KOPT-K1 (cell line): ENCODE data around the gene TMED5.
"Not testable (repeated sequence)": the region's sequence is repeated elsewhere in the genome, so short reads cannot be mapped to it uniquely, and the experiment has no call there.

Experiments
- H3K27ac ChIP-seq: fragments of 200-600 bp; sonication (generic); 2 replicates; pipeline ENCODE4 v1.5.1; 2016; ENCODE audit warnings: antibody characterized with exemption, mild to moderate bottlenecking, low read depth, low read length; ENCODE audit not compliant: poor library complexity, severe bottlenecking
- H3K36me3 ChIP-seq: fragments of 200-600 bp; sonication (generic); 2 replicates; pipeline ENCODE4 v1.5.1; 2017; ENCODE audit warnings: antibody characterized with exemption, mild to moderate bottlenecking, low read length, moderate library complexity; ENCODE audit not compliant: insufficient read depth
- H3K9me3 ChIP-seq: fragments of 200-600 bp; sonication (generic); 2 replicates; pipeline ENCODE4 v1.5.1; 2017; ENCODE audit warnings: antibody characterized with exemption, low read length, mild to moderate bottlenecking; ENCODE audit not compliant: insufficient read depth, poor library complexity, severe bottlenecking

Gene TMED5

DNA sequence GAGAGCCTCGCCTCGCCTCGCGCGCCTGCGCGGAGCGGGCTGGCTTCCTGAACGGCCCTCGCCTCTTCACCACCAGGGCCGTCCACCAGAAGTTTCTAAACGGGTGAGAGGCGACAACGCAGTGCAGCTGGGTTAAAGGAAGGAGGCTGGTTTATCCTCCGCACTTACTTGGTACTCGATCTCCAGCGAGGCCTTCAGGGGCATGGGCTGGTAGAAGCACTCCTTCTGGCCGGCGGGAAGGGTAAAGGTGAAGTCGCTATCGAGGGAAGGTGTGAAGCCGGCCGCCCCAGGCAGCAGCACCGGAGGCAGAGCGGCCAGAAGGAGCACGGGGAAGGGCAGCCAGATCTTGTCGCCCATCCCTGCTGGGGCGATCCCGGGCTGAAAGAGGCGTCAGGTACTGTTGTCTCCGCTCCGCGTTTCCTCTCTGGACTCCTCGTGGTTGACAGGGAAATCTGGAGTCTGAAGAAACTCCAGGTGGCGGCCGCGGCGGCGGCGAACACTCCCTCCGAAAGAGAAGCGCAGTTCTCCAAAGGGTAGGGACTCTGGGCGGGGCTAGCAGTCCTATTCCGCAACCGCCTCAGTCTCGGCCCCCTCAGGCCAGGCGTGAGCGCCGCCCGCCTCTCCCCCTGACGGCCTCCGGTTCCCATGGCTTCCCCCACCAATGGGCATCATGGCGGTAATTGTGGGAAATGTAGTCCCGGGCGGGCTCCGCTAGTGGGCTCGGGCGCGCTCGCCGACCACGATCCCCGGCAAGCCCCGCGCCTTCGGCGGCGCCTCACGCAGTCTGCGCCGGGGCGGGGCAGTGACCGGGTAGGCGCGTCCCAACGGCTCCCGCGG is at the start of gene TMED5:
Gene TMED5 (minus strand): TSS at position 528 of the 837 bp plus-strand sequence. CDS start 171 bp downstream, at position 357.
- Histone ChIP-seq H3K9me3 (no peaks in the 10 kb centered on the region), H3K36me3 (peaks cover 30% of the 10 kb centered on the region), H3K27ac (peak within 1 kb of the TSS; percentile 92)

DNA sequence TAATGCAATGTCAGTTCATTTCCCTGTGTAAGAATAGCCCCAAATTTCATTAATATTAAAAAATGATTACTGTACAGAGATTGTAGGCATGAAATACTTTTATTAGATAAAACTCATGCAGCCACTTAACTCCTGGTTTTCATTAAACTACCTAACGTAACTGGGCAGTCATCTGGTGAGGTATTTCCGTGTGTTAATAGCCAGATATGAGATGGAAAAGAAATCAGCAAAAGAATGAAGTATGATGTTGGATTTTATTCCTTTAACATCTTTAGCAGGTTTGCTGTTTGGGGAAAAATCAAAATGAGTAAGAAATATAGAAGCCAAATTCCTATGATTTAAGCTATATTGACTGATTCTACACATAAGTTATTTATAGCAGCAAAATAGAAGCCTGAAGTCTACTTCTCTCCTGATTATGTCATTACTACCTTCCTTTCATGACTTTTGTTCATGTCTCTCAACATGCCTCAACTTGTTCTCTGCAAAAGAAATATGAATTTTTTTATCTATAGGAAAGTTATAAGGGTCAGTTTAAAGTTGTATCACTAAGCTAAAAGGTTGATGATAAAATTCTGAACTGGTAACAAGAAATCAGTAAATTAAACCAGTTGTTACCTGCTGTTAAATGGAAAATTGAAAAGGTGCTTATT is 42.9 kb upstream of the TMED5 start:
- Histone ChIP-seq H3K36me3 (peaks cover 74% of the 10 kb centered on the region), H3K9me3 (no peaks in the 10 kb centered on the region)

DNA sequence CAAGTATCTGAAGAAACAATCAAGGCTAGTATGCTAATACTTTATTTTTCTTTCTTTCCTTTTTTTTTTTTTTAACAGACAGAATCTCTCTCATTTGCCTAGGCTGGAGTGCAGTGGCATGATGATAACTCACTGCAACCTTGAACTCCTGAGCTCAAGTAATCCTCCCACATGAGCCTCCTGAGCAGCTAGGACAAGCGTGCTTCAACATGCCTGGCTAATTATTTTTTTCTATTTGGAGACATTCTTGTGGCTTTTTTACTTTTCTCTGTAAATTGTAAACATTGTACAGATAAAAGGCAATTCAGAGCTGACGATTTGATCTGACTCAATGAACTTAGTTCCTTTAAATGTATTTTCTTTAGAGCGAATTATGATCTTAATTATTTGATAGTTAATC is 41.7 kb upstream of the TMED5 start:
- Histone ChIP-seq H3K9me3 (no peaks in the 10 kb centered on the region), H3K36me3 (peaks cover 72% of the 10 kb centered on the region), H3K27ac (peak overlapping the region; percentile 92)

More for the DNA sequence above, 42.9 kb upstream of the TMED5 start:
- no peak overlapping the region for H3K27ac ChIP-seq

GRCh38 chr1:93220716-93221115 is 40.5 kb upstream of the TMED5 start:
- peaks cover 71% of the 10 kb centered on the region for H3K36me3 ChIP-seq
- H3K9me3 ChIP-seq = not testable (repeated sequence)
- H3K27ac ChIP-seq = peak overlapping the region; percentile 92

DNA sequence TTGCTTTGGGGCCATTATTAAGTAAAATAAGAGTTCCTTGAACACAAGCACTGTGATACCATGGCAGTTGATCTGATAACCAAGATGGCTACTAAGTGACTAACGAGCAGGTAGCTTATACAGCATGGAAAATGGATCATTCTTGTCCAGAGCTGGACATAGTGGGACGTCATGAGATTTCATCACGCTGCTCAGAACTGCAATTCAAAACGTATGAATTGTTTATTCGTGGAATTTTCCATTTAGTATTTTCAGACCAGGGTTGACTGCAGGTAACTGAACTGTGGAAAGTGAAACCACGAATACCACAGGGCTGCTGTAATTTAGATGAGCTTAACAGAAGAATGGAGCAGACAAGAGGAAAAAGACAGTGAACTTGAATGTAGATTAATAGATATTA is 39.2 kb upstream of the TMED5 start:
- Histone ChIP-seq H3K27ac (peak overlapping the region; percentile 92), H3K36me3 (peaks cover 68% of the 10 kb centered on the region)

DNA sequence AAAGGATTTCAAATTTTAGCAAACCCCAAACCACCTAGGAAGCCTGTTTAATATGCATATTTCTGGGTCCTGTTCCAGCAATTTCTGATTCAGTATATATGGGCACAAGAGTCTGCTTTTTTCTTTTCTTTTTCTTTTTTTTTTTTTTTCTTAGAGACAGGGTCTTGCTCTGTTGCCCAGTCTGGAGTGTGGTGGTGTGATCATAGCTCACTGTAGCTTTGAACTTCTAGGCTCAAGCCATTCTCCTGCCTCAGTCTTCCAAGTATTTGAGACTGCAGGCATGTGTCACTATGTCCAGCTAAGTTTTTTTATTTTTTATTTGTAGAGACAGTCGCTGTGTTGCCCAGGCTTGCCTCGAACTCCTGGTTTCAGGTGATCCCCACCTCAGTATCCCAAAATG is 35.1 kb upstream of the TMED5 start:
- Histone ChIP-seq H3K9me3 (no peaks in the 10 kb centered on the region), H3K36me3 (peaks cover 67% of the 10 kb centered on the region), H3K27ac (no peak overlapping the region)

More for the DNA sequence above, 39.2 kb upstream of the TMED5 start:
- no peaks in the 10 kb centered on the region for H3K9me3 ChIP-seq

GRCh38 chr1:93207211-93207610 is 27.0 kb upstream of the TMED5 start:
- peaks cover 84% of the 10 kb centered on the region for H3K36me3 ChIP-seq
- no peaks in the 10 kb centered on the region for H3K9me3 ChIP-seq
- H3K27ac ChIP-seq = no peak overlapping the region

DNA sequence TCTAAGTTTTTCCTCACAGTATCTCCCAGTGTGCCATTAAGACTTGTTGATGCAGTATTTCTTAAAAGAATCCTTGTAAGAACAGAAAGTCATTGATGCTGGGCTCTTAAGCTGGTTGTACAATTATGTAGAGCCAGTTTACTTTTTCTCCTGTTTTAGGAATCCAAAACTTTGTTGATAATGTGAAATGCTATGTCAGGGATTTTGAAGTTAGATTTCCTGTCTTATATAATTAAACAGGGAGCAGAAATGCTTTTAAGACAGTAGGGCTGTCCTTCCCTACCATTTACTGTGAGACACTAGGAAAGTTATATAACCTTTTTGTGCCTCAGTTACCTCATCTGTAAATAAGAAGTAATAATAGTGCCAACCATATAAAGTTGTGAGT is 26.3 kb upstream of the TMED5 start:
- Histone ChIP-seq H3K27ac (no peak overlapping the region), H3K9me3 (no peaks in the 10 kb centered on the region), H3K36me3 (peaks cover 89% of the 10 kb centered on the region)

DNA sequence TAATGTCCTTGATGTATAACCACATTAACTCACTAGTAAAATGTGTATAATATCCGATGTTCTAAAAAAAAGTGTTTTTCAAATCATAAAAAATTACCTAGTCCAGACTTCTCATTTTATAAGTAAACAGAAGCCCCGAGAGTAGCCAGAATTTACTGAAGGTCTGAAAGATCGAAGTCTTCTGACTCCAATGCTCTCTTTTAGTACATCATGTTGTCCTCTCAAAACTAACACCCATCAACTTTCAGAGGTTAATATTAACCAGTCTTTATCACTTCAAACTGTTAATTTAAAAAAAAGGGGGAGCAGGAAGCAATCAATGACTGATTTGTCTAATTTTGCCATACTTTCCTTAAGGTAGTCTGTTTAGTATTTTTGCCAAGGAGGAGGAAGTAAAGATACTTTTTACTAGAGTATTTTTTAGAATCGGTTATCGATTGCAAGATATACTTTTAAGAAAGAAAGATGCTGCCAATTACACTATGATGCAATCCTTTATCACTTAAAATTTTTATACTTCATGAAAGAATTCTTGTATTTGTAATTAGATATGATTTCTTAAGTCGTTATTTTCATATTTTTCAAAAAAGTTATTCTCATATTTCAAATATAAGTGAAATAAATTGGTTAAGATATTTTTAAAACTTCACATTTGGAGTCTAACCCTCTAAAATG is 25.8 kb upstream of the TMED5 start:
- Histone ChIP-seq H3K36me3 (peaks cover 83% of the 10 kb centered on the region), H3K9me3 (no peaks in the 10 kb centered on the region), H3K27ac (no peak overlapping the region)

DNA sequence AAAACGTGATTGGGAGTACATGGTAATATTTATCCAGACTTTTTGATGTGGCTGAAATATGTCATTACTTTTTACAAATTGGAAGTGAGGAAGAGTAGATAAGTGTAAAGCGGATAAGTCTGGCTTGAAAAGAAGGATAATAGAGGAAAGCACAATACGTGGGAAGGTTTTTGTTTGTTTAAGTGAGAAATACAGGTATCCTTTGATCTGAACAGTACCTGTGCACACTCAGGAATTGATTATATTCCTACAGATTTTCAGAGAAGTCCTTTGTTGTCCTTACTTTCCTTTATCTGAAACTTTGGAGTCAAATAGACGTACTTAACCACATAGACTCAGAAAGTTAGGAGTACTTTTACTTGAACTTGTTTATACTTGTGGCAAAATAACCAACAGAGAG is 20.5 kb upstream of the TMED5 start:
- H3K9me3 ChIP-seq = no peaks in the 10 kb centered on the region
- H3K36me3 ChIP-seq = peaks cover 83% of the 10 kb centered on the region
- H3K27ac ChIP-seq = no peak overlapping the region

DNA sequence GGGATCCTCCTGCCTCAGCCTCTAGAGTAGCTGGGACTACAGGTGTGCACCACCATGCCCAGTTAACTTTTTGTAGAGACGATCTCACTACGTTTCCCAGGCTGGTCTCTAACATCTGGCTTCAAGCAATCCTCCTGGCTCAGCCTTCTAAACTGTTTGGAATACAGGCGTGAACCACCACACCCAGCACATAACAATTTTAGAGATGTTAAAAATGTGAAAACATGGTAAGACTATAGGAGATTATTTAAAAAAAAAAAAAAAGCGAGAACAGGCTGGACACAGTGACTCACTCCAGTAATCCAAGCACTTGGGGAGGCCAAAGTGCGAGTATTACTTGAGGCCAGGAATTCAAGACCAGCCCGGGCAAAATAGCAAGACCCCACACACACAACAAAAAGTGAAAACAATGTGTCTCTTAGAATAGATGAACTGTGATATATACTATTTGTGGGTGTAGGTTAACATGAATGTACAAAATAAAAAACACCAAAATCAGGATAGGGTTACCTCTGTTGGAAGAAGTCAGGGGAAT is 19.9 kb upstream of the TMED5 start:
- no peak overlapping the region for H3K27ac ChIP-seq
- H3K9me3 ChIP-seq = no peaks in the 10 kb centered on the region
- peaks cover 85% of the 10 kb centered on the region for H3K36me3 ChIP-seq

- Histone ChIP-seq H3K27ac (no peak overlapping the region), H3K36me3 (peaks cover 92% of the 10 kb centered on the region)
Measured at GRCh38 chr1:93199150-93199549, 18.9 kb upstream of the TMED5 start.

DNA sequence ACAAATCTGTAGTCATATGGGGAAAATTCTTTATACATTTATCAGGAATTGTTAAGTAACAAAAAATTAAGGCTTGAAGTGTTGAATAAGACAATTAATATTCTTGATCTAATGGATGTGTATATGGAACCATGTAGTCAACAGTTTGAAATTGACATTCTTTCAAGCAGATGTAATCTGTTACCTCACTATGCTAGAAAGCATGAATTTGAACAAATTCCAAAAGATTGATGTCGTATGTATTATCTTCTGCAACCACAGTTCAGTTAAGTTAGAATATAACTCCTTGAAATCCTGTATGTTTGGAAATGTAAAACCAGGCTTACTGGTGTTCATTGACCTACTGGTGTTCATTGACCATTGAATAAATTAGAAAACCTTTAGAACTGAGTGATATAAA is 16.4 kb upstream of the TMED5 start:
- no peaks in the 10 kb centered on the region for H3K9me3 ChIP-seq

More at GRCh38 chr1:93199150-93199549, 18.9 kb upstream of the TMED5 start:
- no peaks in the 10 kb centered on the region for H3K9me3 ChIP-seq

GRCh38 chr1:93194231-93194990 is 14.2 kb upstream of the TMED5 start:
- H3K36me3 ChIP-seq = peaks cover 81% of the 10 kb centered on the region
- no peak overlapping the region for H3K27ac ChIP-seq
- H3K9me3 ChIP-seq = no peaks in the 10 kb centered on the region

More for the DNA sequence above, 16.4 kb upstream of the TMED5 start:
- H3K27ac ChIP-seq = no peak overlapping the region
- H3K36me3 ChIP-seq = peaks cover 85% of the 10 kb centered on the region
